ENCODE results near the gene SLC35C1. TPM values are rescaled to one million over a fixed set of nuclear protein-coding genes. Genes with fewer than 3 reads are reported as not detected.
A peak's percentile ranks its signal among the peaks of the same experiment; 100 is the strongest.

SLC35C1 gene
- total and polyA plus RNA-seq, 2 of the 8 experiments (the other 6 are each of a cell fraction or from before 2014, with no cell fraction given): 4.6 to 10.6 TPM

GRCh38 chr11:45755281-45755859 lies 49.6 kb upstream of the SLC35C1 start:
- no peak overlapping the region for H3K9ac ChIP-seq (replicated peaks in 1 of 4; ENCODE audit: extremely low read depth in 1 of 4, low read depth in 3 of 4, low read length in 3 of 4)
- H2BK12ac ChIP-seq (ENCODE audit: low read depth, low read length): no peak overlapping the region
- H3K9me3 ChIP-seq (ENCODE audit: insufficient read depth in 2 of 2, low read depth in 1 of 2, low read length in 1 of 2): no peaks in the 10 kb centered on the region
- H2BK120ac ChIP-seq (replicated peaks; ENCODE audit: low read depth, low read length): no peak overlapping the region
- 0 out of 2 replicates have a peak overlapping the region, but pooled peaks have one; percentile 7 for H3K18ac ChIP-seq (ENCODE audit: extremely low read depth, low read length)
- no peak overlapping the region for H3K4me2 ChIP-seq (ENCODE audit: insufficient read depth in 1 of 2, low read depth in 2 of 2, low read length in 2 of 2)
- no peak overlapping the region for H3K56ac ChIP-seq (replicated peaks; ENCODE audit: insufficient read length, low read depth, low read length)
- CTCF ChIA-PET (ENCODE audit: partially characterized antibody): interaction anchor here (0.8 to 7.7 kb wide), 8 partner anchors 12 to 349 kb away, joined by 3 to 85 read pairs (median 4); no protein-coding TSS in a partner anchor
- no peak overlapping the region for H2BK20ac ChIP-seq (ENCODE audit: low read length)
- H4K5ac ChIP-seq (ENCODE audit: insufficient read length, low read depth, low read length): no peak overlapping the region
- H4K8ac ChIP-seq (ENCODE audit: extremely low read depth, insufficient read depth, low read length): no peak overlapping the region
- H3K4me3 ChIP-seq (ENCODE audit: extremely low read depth in 1 of 4, insufficient read depth in 2 of 4, low read depth in 3 of 4, low read length in 4 of 4): no peak overlapping the region
- H4K91ac ChIP-seq (replicated peaks; ENCODE audit: insufficient read length, low read length): no peak overlapping the region
- DNase-seq (ENCODE audit: low read depth in 1 of 2, low spot score in 2 of 2) (no peak), FAIRE-seq (no peak)
- no peaks in the 10 kb centered on the region for H3K36me3 ChIP-seq (ENCODE audit: control insufficient read depth in 2 of 4, insufficient read depth in 4 of 4, low read length in 3 of 4)
- H3K4me1 ChIP-seq (replicated peaks in 1 of 4; ENCODE audit: control insufficient read depth in 3 of 4, insufficient read depth in 4 of 4, low read length in 3 of 4): peaks cover 0 to 6% (median under 1%) of the 10 kb centered on the region in 4 experiments; a peak in 5 of 7 replicates
- no peak overlapping the region for H3K23ac ChIP-seq (ENCODE audit: insufficient read length)
- H2AFZ ChIP-seq (ENCODE audit: low read length): no peak overlapping the region
- no peaks in the 10 kb centered on the region for H3K23me2 ChIP-seq (ENCODE audit: low read depth, low read length)
- H3K79me2 ChIP-seq (ENCODE audit: control insufficient read depth in 1 of 2, insufficient read depth in 2 of 2, low read length in 2 of 2): no peaks in the 10 kb centered on the region
- no peak overlapping the region for H3K4ac ChIP-seq (replicated peaks; ENCODE audit: insufficient read length, low read depth, low read length)
- no peak overlapping the region for H2BK5ac ChIP-seq (ENCODE audit: low read depth, low read length)
- H3K79me1 ChIP-seq (ENCODE audit: low read depth, low read length): no peaks in the 10 kb centered on the region
- H2AK5ac ChIP-seq (ENCODE audit: low read depth, low read length): no peak overlapping the region
- H3K27ac ChIP-seq (ENCODE audit: low read depth, low read length): no peak overlapping the region
- no peaks in the 10 kb centered on the region for H4K20me1 ChIP-seq (replicated peaks in 1 of 2; ENCODE audit: control insufficient read depth in 1 of 2, insufficient read depth in 2 of 2, low read length in 2 of 2)
- H3K14ac ChIP-seq (ENCODE audit: insufficient read length): no peak overlapping the region
- H3K27me3 ChIP-seq (replicated peaks in 1 of 4; ENCODE audit: control insufficient read depth in 3 of 4, extremely low read depth in 1 of 4, insufficient read depth in 3 of 4, low read length in 3 of 4): no peaks in the 10 kb centered on the region; a peak in 1 of 7 replicates
- POLR2A ChIA-PET (ENCODE audit: partially characterized antibody): interaction anchor here (0.8 kb wide), 1 partner anchor 373 kb away, joined by 3 read pairs; no protein-coding TSS in a partner anchor
- WGBS, 2 experiments (ENCODE audit: extremely low coverage in 1 of 2, insufficient coverage in 1 of 2, insufficient read length in 1 of 2, insufficient replicate concordance in 2 of 2, low coverage in 1 of 2, low lambda C conversion rate in 2 of 2, missing lambda C conversion rate in 1 of 2): 77% methylated on average over 14 of the region's 14 CpGs; no CpG with 5 or more reads in 1 of the 2 experiments
- TF ChIP-seq E2F6 (IDR thresholded peaks at IDR 0.05) (no peak), USF2 (IDR thresholded peaks at IDR 0.05; ENCODE audit: low read length) (no peak), SRF (IDR thresholded peaks at IDR 0.05; ENCODE audit: low read depth, low read length) (no peak), TAF1 (IDR thresholded peaks at IDR 0.05; ENCODE audit: low read depth, low read length) (no peak), BRCA1 (IDR thresholded peaks at IDR 0.05; ENCODE audit: low read depth, low read length) (no peak), RNF2 (IDR thresholded peaks at IDR 0.05; ENCODE audit: borderline replicate concordance, low read depth, low read length, missing control alignments, poor library complexity, severe bottlenecking) (no peak), POU5F1 (IDR thresholded peaks at IDR 0.05; ENCODE audit: low read depth, low read length) (no peak)
- H2BK15ac ChIP-seq (ENCODE audit: low read length): no peak overlapping the region

Measured in H1 (cell line).